Activated T-helper 1 cell treated with anti-CD3 and anti-CD28 coated beads, Interleukin-2, amount 50 U/mL, for 16 hours (primary cell): ENCODE results near the gene ZNF574.

ENCODE experiments used
- DNase-seq, 2 donors: peaks; one replicate each; pipeline ENCODE4 v3.0.0-alpha.2; 2020; ENCODE audit warnings: low read depth in 1 of 2, low spot score in 1 of 2

Gene ZNF574

GRCh38 chr19:42053037-42053935 is 22.7 kb upstream of the ZNF574 start:
- no peak for DNase-seq

- no peak for DNase-seq
These were observed 21.8 kb upstream of the ZNF574 start for GRCh38 chr19:42054205-42054604.

GRCh38 chr19:42057846-42058245 is 18.1 kb upstream of the ZNF574 start:
- DNase-seq, result no peak

GRCh38 chr19:42059196-42059595 is 16.8 kb upstream of the ZNF574 start:
- DNase-seq, result no peak

GRCh38 chr19:42060117-42060516 is 15.8 kb upstream of the ZNF574 start:
- no peak for DNase-seq

GRCh38 chr19:42062381-42062780 is 13.6 kb upstream of the ZNF574 start:
- DNase-seq, result no peak

- DNase-seq, result no peak
These were observed 11.5 kb upstream of the ZNF574 start for GRCh38 chr19:42064432-42064831.

- DNase-seq, result no peak
These were observed 10.9 kb upstream of the ZNF574 start for GRCh38 chr19:42065051-42065450.

- DNase-seq, result no peak
These were observed 10.5 kb upstream of the ZNF574 start for GRCh38 chr19:42065511-42065910.

GRCh38 chr19:42066075-42066754 is 9.8 kb upstream of the ZNF574 start:
- no peak for DNase-seq

GRCh38 chr19:42067315-42067888 is 8.6 kb upstream of the ZNF574 start:
- no peak for DNase-seq

- no peak for DNase-seq
These were observed 7.6 kb upstream of the ZNF574 start for GRCh38 chr19:42068361-42068755.

- no peak for DNase-seq
These were observed 7.0 kb upstream of the ZNF574 start for GRCh38 chr19:42068756-42069571.

- no peak for DNase-seq
These were observed 6.2 kb upstream of the ZNF574 start, which contains the start of gene GRIK5 for GRCh38 chr19:42069619-42070351. GRIK5 (minus strand) TSS chr19:42070206; CDS start chr19:42065770, 4,436 bp downstream.

GRCh38 chr19:42071247-42071646 is 4.7 kb upstream of the ZNF574 start:
- no peak for DNase-seq

- no peak for DNase-seq
These were observed 1.2 kb upstream of the ZNF574 start for GRCh38 chr19:42074513-42075363.

GRCh38 chr19:42075364-42075615 is 676 bp upstream of the ZNF574 start:
- DNase-seq, result no peak

GRCh38 chr19:42076380-42076944 is 496 bp downstream of the ZNF574 start:
- DNase-seq, result peak in 1 of 2 donors; percentile 10

GRCh38 chr19:42078058-42078457 is 2.1 kb downstream of the ZNF574 start:
- no peak for DNase-seq
